SK-N-MC (cell line): ENCODE results near the gene PRPH2.
"Not testable (repeated sequence)": the region's sequence is repeated elsewhere in the genome, so short reads cannot be mapped to it uniquely, and the experiment has no call there.

Source experiments
- DNase-seq: peaks from one replicate; pipeline ENCODE4 v3.0.0-alpha.2; 2011; ENCODE audit warnings: low read depth, low spot score
- H3K27ac ChIP-seq: fragments of 200-600 bp; sonication (generic); 2 replicates; pipeline ENCODE4 v1.5.1; 2016; ENCODE audit warnings: mixed run types
- H3K36me3 ChIP-seq: fragments of 200-600 bp; sonication (generic); 2 replicates; pipeline ENCODE4 v1.6.1; 2017; ENCODE audit warnings: antibody characterized with exemption, low read length, mixed read lengths; ENCODE audit not compliant: insufficient read depth
- H3K4me3 ChIP-seq: fragments of 200-600 bp; sonication (generic); 2 replicates; pipeline ENCODE4 v1.5.1; 2016
- H3K9ac ChIP-seq: fragments of 200-600 bp; sonication (generic); 2 replicates; pipeline ENCODE4 v1.8.0; 2017; ENCODE audit warnings: mixed run types, mixed read lengths; ENCODE audit not compliant: insufficient read length
- H3K9me3 ChIP-seq: fragments of 200-600 bp; sonication (generic); 2 replicates; pipeline ENCODE4 v1.6.1; 2017; ENCODE audit warnings: low read depth, mild to moderate bottlenecking, antibody characterized with exemption, low read length, moderate library complexity, mixed read lengths
- EZH2 ChIP-seq: fragments of 200-600 bp; sonication (generic); IDR thresholded peaks from one replicate; pipeline ENCODE4 v1.6.1; 2017; ENCODE audit warnings: antibody characterized with exemption
- FOXP2 ChIP-seq: optimal IDR thresholded peaks from 2 replicates; pipeline ENCODE3; 2011; ENCODE audit warnings: mild to moderate bottlenecking, moderate library complexity; ENCODE audit not compliant: insufficient read depth; ENCODE audit errors: extremely low read length, control extremely low read depth
- POLR2AphosphoS5 ChIP-seq: IDR thresholded peaks from 2 replicates; pipeline ENCODE4 v1.6.1; 2012; ENCODE audit warnings: mild to moderate bottlenecking, low read depth, low read length, borderline replicate concordance

PRPH2 gene

DNA sequence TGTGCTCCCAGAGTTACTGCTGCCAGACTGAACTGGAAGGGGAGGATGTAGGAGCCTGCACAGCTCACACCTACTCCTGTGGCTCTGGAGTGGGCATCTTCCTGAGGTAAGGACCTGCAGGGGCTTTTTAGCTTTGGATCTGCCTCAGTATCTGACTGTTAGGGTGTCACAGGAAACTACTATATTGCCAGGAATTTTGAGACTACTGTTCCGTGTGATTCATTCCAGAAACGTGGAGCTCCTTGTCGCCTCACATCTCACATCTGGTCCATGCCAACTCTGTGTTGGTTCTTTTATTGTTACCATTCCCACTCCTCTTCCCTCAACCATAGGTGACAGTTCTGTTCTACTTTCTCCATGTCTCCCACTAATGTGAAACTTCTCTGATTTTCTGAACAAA, 34.1 kb downstream of the PRPH2 start:
- no peak for DNase-seq
- no peak for TF ChIP-seq POLR2AphosphoS5
- no peak for TF ChIP-seq EZH2
- H3K4me3 ChIP-seq, result no peak overlapping the region

DNA sequence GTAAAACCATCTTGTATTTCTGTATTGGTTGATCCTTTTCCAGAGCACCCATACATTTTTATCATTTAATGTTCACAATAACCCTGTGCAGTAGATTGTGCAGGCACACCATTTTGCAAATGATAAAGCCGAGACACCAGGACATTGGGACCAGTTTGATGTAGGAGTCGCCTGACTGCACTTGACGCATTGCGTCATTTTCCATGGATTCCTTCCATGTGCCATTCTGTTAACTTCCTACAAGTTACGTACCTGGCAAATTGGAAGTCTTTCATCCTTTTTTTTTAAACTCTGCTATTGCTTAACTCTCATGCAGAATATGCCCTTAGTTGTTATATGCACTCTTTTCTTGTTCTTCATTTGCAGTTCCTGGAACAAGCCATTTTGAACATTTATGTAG, 43.0 kb downstream of the PRPH2 start:
- Histone ChIP-seq H3K9me3 (no peaks in the 10 kb centered on the region), H3K4me3 (no peak overlapping the region), H3K9ac (no peak overlapping the region), H3K27ac (no peak overlapping the region), H3K36me3 (peaks cover 56% of the 10 kb centered on the region)
- TF ChIP-seq POLR2AphosphoS5 (no peak), EZH2 (no peak), FOXP2 (no peak)
- no peak for DNase-seq

More for the DNA sequence above, 34.1 kb downstream of the PRPH2 start:
- no peak overlapping the region for H3K9ac ChIP-seq
- no peak overlapping the region for H3K27ac ChIP-seq
- peaks cover 41% of the 10 kb centered on the region for H3K36me3 ChIP-seq
- H3K9me3 ChIP-seq, result no peaks in the 10 kb centered on the region

DNA sequence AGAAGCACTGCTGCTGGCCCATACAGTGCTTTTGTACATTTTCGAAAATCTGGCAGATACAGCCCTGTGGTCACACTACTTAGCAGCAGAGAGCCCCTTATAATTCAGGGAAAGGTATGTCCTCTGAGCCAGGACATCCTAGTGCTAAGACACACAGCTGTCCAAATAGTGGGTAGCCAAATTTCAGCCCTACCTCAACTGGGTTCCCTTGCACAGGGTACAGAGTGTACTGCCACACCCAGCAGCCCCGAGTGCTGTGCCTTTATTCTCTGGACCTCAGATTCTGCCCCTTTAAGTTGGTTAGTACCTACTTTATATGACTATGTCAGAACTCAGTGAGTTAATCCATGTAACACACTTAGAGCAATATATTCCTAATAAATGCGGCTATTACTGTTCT, 47.6 kb downstream of the PRPH2 start:
- H3K27ac ChIP-seq, result no peak overlapping the region
- DNase-seq, result no peak
- peaks cover 61% of the 10 kb centered on the region for H3K36me3 ChIP-seq
- no peak overlapping the region for H3K9ac ChIP-seq
- no peak for TF ChIP-seq EZH2
- no peak for TF ChIP-seq FOXP2
- TF ChIP-seq POLR2AphosphoS5, result no peak
- H3K9me3 ChIP-seq, result no peaks in the 10 kb centered on the region
- H3K4me3 ChIP-seq, result no peak overlapping the region

DNA sequence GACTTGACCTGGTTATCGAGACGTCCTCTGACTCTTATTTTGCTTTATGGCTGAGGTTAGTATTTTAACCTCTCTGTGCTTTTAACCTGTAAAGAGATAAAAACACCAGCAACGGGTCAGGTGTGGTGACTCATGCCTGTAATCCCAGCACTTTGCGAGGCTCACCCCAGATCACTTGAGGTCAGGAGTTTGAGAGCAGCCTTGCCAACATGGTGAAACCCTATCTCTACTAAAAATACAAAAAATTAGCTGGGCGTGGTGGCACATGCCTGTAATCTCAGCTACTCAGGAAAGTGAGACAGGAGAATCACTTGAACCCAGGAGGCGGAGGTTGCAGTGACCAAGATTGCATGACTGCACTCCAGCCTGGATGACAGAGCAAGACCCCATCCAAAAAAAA, 48.0 kb downstream of the PRPH2 start:
- H3K27ac ChIP-seq, H3K9me3 ChIP-seq, H3K4me3 ChIP-seq, DNase-seq, H3K9ac ChIP-seq: not testable (repeated sequence)
- peaks cover 61% of the 10 kb centered on the region for H3K36me3 ChIP-seq

DNA sequence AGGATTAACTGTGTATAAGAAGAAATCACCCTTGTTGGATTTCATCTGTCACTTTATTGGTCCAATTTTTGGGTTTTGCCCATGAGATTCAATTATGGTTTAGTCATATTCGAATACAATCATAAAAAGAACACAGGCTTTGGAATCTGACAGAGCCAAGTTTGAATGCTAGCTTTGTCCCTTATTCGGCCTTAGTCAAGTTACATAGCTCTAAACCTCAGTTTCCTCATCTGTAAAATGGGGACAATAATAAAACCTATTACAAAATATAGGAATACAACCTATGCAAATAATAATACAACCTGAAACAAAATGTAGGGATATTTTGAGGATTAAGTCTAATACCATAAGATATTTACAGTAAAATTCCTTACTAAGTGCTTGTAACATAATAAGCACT, 57.7 kb downstream of the PRPH2 start:
- Histone ChIP-seq H3K27ac (no peak overlapping the region), H3K36me3 (peaks cover 40% of the 10 kb centered on the region), H3K9me3 (no peaks in the 10 kb centered on the region), H3K4me3 (no peak overlapping the region), H3K9ac (no peak overlapping the region)
- TF ChIP-seq FOXP2, result no peak
- TF ChIP-seq EZH2, result no peak
- no peak for TF ChIP-seq POLR2AphosphoS5
- no peak for DNase-seq

DNA sequence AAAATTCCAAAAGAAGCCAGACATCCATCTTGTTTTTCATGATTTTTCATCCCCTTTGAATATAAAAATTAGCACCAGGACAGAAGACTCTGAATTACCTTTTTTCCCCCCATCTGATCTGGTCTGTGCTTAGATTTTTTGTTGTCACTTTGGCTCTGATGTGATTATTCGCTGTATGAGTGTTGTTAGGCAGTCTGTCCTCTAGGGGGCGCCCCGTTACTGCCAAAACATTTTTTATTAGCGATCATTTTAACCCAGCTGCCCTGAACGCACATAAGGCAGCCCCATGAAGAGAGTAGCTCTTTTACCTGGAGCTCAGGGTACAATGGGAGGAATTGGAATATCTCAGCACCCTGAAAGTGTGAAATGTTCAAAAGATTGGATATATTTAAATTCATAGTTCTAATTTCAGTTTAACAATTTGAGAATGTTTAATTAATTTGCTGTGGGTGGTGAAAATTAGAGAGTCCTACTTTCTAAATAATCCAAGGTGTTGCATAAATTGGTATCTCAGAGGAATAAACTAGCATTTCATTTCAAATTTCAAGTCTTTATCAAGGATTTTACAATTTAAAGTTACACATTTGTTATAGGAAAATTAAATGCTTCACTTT, 60.8 kb downstream of the PRPH2 start:
- H3K36me3 ChIP-seq, result peaks cover 47% of the 10 kb centered on the region
- DNase-seq, result peak; percentile 24

DNA sequence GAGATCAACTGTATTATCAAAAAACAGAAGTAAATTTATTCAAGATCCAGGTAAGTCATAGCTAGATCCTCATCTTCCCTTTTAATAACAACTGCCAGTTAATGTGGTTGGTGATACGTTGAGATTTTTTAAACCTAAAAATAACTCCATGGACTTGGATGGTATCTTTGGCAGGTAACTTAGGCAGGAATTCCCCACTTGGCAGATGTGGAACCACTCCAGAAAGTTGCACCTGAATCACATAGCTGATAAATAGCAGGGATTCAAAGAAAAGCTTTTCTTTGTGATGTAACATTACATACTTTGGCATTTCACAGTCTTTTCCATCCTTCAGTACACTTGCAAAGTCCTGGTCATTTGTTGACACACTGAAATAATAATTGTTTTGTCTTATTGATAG, 62.6 kb downstream of the PRPH2 start:
- Histone ChIP-seq H3K9ac (no peak overlapping the region), H3K4me3 (no peak overlapping the region), H3K36me3 (peaks cover 43% of the 10 kb centered on the region), H3K9me3 (no peaks in the 10 kb centered on the region), H3K27ac (no peak overlapping the region)
- DNase-seq, result no peak
- TF ChIP-seq POLR2AphosphoS5 (no peak), EZH2 (no peak), FOXP2 (no peak)

More for the DNA sequence above, 60.8 kb downstream of the PRPH2 start:
- H3K4me3 ChIP-seq, result no peak overlapping the region
- no peak overlapping the region for H3K9ac ChIP-seq
- H3K27ac ChIP-seq, result no peak overlapping the region; the same call in 1 of the 2 replicates
- H3K9me3 ChIP-seq, result no peaks in the 10 kb centered on the region
- TF ChIP-seq POLR2AphosphoS5, result no peak
- no peak for TF ChIP-seq FOXP2
- no peak for TF ChIP-seq EZH2

DNA sequence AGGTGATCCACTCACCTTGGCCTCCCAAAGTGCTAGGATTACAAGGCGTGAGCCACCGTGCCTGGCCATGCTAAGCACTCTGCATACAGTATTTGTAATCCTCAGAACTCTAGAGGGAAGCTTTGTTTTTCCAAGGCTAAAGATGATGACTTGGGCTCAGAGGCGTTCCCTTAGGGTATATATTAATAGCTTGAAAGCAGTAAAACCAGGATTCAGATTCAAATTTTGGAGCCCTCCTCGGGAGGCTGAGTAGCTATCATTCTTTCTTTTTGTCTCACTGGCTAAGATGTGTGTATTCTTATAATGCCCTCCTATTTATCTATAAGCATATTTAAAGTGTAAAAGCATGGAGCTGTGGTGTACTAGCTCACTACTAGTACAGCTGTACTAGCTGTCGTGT, 68.5 kb downstream of the PRPH2 start:
- Histone ChIP-seq H3K9me3 (no peaks in the 10 kb centered on the region), H3K36me3 (peaks cover 29% of the 10 kb centered on the region), H3K9ac (no peak overlapping the region), H3K27ac (no peak overlapping the region), H3K4me3 (no peak overlapping the region)
- no peak for TF ChIP-seq EZH2
- no peak for DNase-seq

DNA sequence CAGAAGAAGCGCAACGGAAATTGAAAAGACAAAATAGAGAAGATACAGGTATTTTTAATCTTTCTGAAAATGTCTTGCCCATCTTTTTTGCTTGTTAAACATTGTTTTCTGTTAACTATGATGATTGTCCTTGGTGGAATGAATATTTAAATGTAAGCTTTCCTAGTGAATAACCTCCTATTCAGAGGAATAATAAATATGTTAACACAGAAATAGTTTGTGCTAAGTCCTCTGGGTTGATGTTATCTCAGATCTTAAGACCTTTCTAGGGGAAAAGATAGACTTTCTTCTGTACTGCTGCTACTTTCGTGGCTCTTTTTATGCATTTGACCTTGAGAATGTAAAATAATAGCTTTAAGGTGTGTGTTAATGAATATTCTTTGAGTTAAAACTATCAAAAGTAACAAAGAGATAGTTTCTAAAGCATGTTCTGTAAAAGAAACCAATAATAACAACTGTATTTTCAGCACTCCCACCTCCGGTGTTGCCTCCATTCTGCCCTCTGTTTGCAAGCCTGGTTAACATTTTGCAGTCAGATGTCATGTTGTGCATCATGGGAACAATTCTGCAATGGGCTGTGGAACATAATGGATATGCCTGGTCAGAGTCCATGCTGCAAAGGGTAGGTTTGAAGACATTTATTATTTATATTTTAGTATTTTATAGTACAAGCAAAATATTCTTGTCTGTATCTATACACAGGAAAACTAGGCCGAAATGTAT, 70.2 kb downstream of the PRPH2 start:
- no peak for DNase-seq
- no peak overlapping the region for H3K9ac ChIP-seq
- H3K36me3 ChIP-seq, result peaks cover 18% of the 10 kb centered on the region
- no peak overlapping the region for H3K27ac ChIP-seq
- TF ChIP-seq FOXP2 (no peak), EZH2 (no peak), POLR2AphosphoS5 (no peak)
- no peaks in the 10 kb centered on the region for H3K9me3 ChIP-seq
- H3K4me3 ChIP-seq, result no peak overlapping the region
